IMR-90 (cell line): ENCODE measurements around the gene ETFRF1. TPM values are rescaled to one million over a fixed set of nuclear protein-coding genes. Genes with fewer than 3 reads are reported as not detected.

Experiments used
- ATAC-seq: fragments of 200-7000 bp; cut with Tn5 transposase; 2 replicates; pipeline ENCODE4 v1.9.1; 2020; ENCODE audit warnings: low read depth, mild to moderate bottlenecking, moderate library complexity
- BruUV-seq: library from RNA; stranded (reverse); fragments of 400-500 nt; replicated peaks from 2 replicates; lab custom pipeline; 2021; lab: Mats Ljungman, UMichigan
- CTCF ChIA-PET: fragments of 300-600 bp; formaldehyde crosslinking; extraction: SDS; loops from one replicate; lab custom pipeline; 2021; ENCODE audit warnings: antibody characterized with exemption; lab: Yijun Ruan, JAX
- POLR2A ChIA-PET: fragments of 300-600 bp; sonication (Branson Sonifier 250); formaldehyde crosslinking; loops from one replicate; lab custom pipeline; 2022; ENCODE audit warnings: antibody characterized with exemption; ENCODE audit not compliant: unreplicated experiment; lab: Charles Lee
- DNase-seq: peaks from one replicate; pipeline ENCODE4 v3.0.0; 2013
- H2AFZ ChIP-seq: replicated peaks from 2 replicates; pipeline ENCODE3; 2013; ENCODE audit warnings: low read length, mild to moderate bottlenecking; ENCODE audit not compliant: poor library complexity
- H2AK5ac ChIP-seq: 2 replicates; pipeline ENCODE4 v1.6.1; 2013; ENCODE audit warnings: low read depth, low read length, inconsistent platforms
- H2AK9ac ChIP-seq: replicated peaks from 2 replicates; pipeline ENCODE3; 2013; ENCODE audit warnings: mild to moderate bottlenecking, low read depth, low read length, moderate library complexity; ENCODE audit not compliant: poor library complexity
- H2BK120ac ChIP-seq: 2 replicates; pipeline ENCODE4 v1.6.1; 2013; ENCODE audit warnings: low read depth, low read length, inconsistent platforms
- H2BK15ac ChIP-seq: 3 replicates; pipeline ENCODE4 v1.6.1; 2013; ENCODE audit warnings: low read depth, low read length, inconsistent platforms
- H2BK20ac ChIP-seq: 2 replicates; pipeline ENCODE4 v1.6.1; 2013; ENCODE audit warnings: low read depth, mild to moderate bottlenecking, inconsistent platforms, low read length, moderate library complexity
- H2BK5ac ChIP-seq: 2 replicates; pipeline ENCODE4 v1.6.1; 2013; ENCODE audit warnings: mild to moderate bottlenecking, low read depth, low read length, inconsistent platforms; ENCODE audit not compliant: poor library complexity, severe bottlenecking
- H3K14ac ChIP-seq: replicated peaks from 2 replicates; pipeline ENCODE4 v1.6.1; 2013; ENCODE audit warnings: low read depth, low read length, inconsistent platforms
- H3K18ac ChIP-seq: 2 replicates; pipeline ENCODE4 v1.6.1; 2013; ENCODE audit warnings: low read depth, low read length, control low read depth
- H3K23ac ChIP-seq: 2 replicates; pipeline ENCODE4 v1.6.1; 2013; ENCODE audit warnings: low read depth, low read length, inconsistent platforms
- H3K27ac ChIP-seq: 2 replicates; pipeline ENCODE4 v1.5.1; 2013; ENCODE audit warnings: mild to moderate bottlenecking, control low read depth, low read length; ENCODE audit not compliant: insufficient read depth
- H3K27me3 ChIP-seq: 2 replicates; pipeline ENCODE4 v1.6.1; 2013; ENCODE audit warnings: low read length; ENCODE audit not compliant: control insufficient read depth, insufficient read depth
- H3K36me3 ChIP-seq: 2 replicates; pipeline ENCODE4 v1.6.1; 2013; ENCODE audit warnings: low read length, mixed read lengths; ENCODE audit not compliant: control insufficient read depth, insufficient read depth
- H3K4ac ChIP-seq: 2 replicates; pipeline ENCODE4 v1.6.1; 2013; ENCODE audit warnings: low read depth, low read length, inconsistent platforms
- H3K4me1 ChIP-seq: 2 replicates; pipeline ENCODE4 v1.6.1; 2013; ENCODE audit warnings: low read length, mixed read lengths; ENCODE audit not compliant: control insufficient read depth, insufficient read depth
- H3K4me2 ChIP-seq: 2 replicates; pipeline ENCODE4 v1.6.1; 2013; ENCODE audit warnings: low read depth, mild to moderate bottlenecking, control low read depth, low read length, moderate library complexity
- H3K4me3 ChIP-seq: 2 replicates; pipeline ENCODE4 v1.5.1; 2013; ENCODE audit warnings: low read depth, mild to moderate bottlenecking, control low read depth, low read length, moderate library complexity; ENCODE audit not compliant: insufficient read depth
- H3K56ac ChIP-seq: 2 replicates; pipeline ENCODE4 v1.6.1; 2013; ENCODE audit warnings: low read length, inconsistent platforms; ENCODE audit not compliant: insufficient read depth; ENCODE audit errors: extremely low read depth
- H3K79me1 ChIP-seq, 2 experiments: 2 replicates each; pipeline ENCODE4 v1.6.1; 2013; ENCODE audit warnings: low read length in 2 of 2, inconsistent platforms in 1 of 2, low read depth in 1 of 2
- H3K9ac ChIP-seq: 2 replicates; pipeline ENCODE4 v1.6.1; 2013; ENCODE audit warnings: low read depth, low read length, control low read depth
- H3K9me1 ChIP-seq: 2 replicates; pipeline ENCODE4 v1.6.1; 2013; ENCODE audit warnings: low read length, inconsistent platforms; ENCODE audit not compliant: insufficient read depth
- H3K9me3 ChIP-seq: 2 replicates; pipeline ENCODE4 v1.6.1; 2013; ENCODE audit warnings: low read length; ENCODE audit not compliant: control insufficient read depth, insufficient read depth
- H4K20me1 ChIP-seq: 2 replicates; pipeline ENCODE4 v1.6.1; 2013; ENCODE audit warnings: low read length, inconsistent platforms; ENCODE audit not compliant: insufficient read depth
- H4K5ac ChIP-seq: 2 replicates; pipeline ENCODE4 v1.6.1; 2013; ENCODE audit warnings: mild to moderate bottlenecking, low read depth, low read length, control low read depth
- H4K8ac ChIP-seq, 2 experiments: 2 replicates each; pipeline ENCODE4 v1.6.1; 2013; ENCODE audit warnings: low read depth in 2 of 2, low read length in 2 of 2, control low read depth in 1 of 2, inconsistent platforms in 1 of 2
- H4K91ac ChIP-seq: 2 replicates; pipeline ENCODE4 v1.6.1; 2013; ENCODE audit warnings: low read depth, low read length, inconsistent platforms; ENCODE audit not compliant: insufficient read depth
- BHLHE40 ChIP-seq: fragments of 150-350 bp; IDR thresholded peaks from 2 replicates; pipeline ENCODE4 v1.6.1; 2016; ENCODE audit warnings: mild to moderate bottlenecking, low read depth, low read length
- CHD1 ChIP-seq: IDR thresholded peaks from 2 replicates; pipeline ENCODE4 v1.6.1; 2012; ENCODE audit warnings: low read depth, low read length, improper control_type of control experiment
- MAFK ChIP-seq: IDR thresholded peaks from 2 replicates; pipeline ENCODE4 v1.6.1; 2012; ENCODE audit warnings: low read depth, low read length, improper control_type of control experiment
- MAZ ChIP-seq: IDR thresholded peaks from 2 replicates; pipeline ENCODE4 v1.6.1; 2012; ENCODE audit warnings: low read depth, mild to moderate bottlenecking, low read length, improper control_type of control experiment, moderate library complexity, borderline replicate concordance
- NFE2L2 ChIP-seq: fragments of 150-350 bp; IDR thresholded peaks from 2 replicates; pipeline ENCODE4 v1.6.1; 2016; ENCODE audit warnings: low read depth, mild to moderate bottlenecking, low read length
- RAD21 ChIP-seq: IDR thresholded peaks from 2 replicates; pipeline ENCODE4 v1.6.1; 2012; ENCODE audit warnings: low read length, improper control_type of control experiment
- RCOR1 ChIP-seq: IDR thresholded peaks from 2 replicates; pipeline ENCODE4 v1.6.1; 2012; ENCODE audit warnings: mild to moderate bottlenecking, low read length, improper control_type of control experiment; ENCODE audit not compliant: insufficient replicate concordance
- RFX5 ChIP-seq: IDR thresholded peaks from 2 replicates; pipeline ENCODE4 v1.8.0; 2012; ENCODE audit warnings: low read depth, mild to moderate bottlenecking, low read length, moderate library complexity
- WGBS, 2 experiments: methylation state at CpG; one replicate each; pipeline versions ENCODE4 v1.1.5 to v1.1.7; 2013; ENCODE audit warnings: missing lambda C conversion rate in 2 of 2; ENCODE audit not compliant: insufficient read length in 1 of 2; ENCODE audit errors: extremely low coverage in 2 of 2; 5-methylcytosine and 5-hydroxymethylcytosine counted together
- dilution Hi-C: fragments of 300-500 bp; cut with HindIII; formaldehyde crosslinking; loops from one replicate; pipeline ENCODE4 v1.14.3; 2018; ENCODE audit warnings: low sequenced_read_pairs; ENCODE audit not compliant: unreplicated experiment
- in situ Hi-C: fragments of 300-500 bp; cut with MboI; formaldehyde crosslinking; loops from 3 replicates; pipeline ENCODE4 v1.14.3; 2019; ENCODE audit warnings: low sequenced_read_pairs, inconsistent platforms, mixed read lengths
- intact Hi-C: fragments of 100-400 bp; cut with micrococcal nuclease; formaldehyde crosslinking; loops from 2 replicates; pipeline ENCODE4 v1.10.0; 2022
- polyA plus RNA-seq, 3 experiments: library from polyadenylated mRNA; depleted of rRNA; stranded (reverse); fragments of >200 nt; gene quantifications; 2 replicates each; pipeline ENCODE4 v1.2.3, GENCODE V29; 2012; ENCODE audit warnings: low replicate concordance in 1 of 3
- total RNA-seq: library from RNA; depleted of rRNA; stranded (reverse); fragments of >200 nt; gene quantifications from 2 replicates; pipeline ENCODE4 v1.2.3, GENCODE V29; 2012
- TF ChIP-seq, protein P1 (sequence below): fragments of 150-350 bp; IDR thresholded peaks from 2 replicates; pipeline ENCODE4 v1.6.1; 2017; ENCODE audit warnings: mild to moderate bottlenecking, antibody characterized with exemption, low read length, low read depth
- TF ChIP-seq, protein P2 (sequence below): fragments of 150-350 bp; IDR thresholded peaks from 2 replicates; pipeline ENCODE4 v1.6.1; 2016; ENCODE audit warnings: low read depth, mild to moderate bottlenecking, low read length, moderate library complexity, borderline replicate concordance

ETFRF1 gene
- total and polyA plus RNA-seq, 2 of the 4 experiments (the other 2 are of a cell fraction) = 8.6 to 14.4 TPM

DNA sequence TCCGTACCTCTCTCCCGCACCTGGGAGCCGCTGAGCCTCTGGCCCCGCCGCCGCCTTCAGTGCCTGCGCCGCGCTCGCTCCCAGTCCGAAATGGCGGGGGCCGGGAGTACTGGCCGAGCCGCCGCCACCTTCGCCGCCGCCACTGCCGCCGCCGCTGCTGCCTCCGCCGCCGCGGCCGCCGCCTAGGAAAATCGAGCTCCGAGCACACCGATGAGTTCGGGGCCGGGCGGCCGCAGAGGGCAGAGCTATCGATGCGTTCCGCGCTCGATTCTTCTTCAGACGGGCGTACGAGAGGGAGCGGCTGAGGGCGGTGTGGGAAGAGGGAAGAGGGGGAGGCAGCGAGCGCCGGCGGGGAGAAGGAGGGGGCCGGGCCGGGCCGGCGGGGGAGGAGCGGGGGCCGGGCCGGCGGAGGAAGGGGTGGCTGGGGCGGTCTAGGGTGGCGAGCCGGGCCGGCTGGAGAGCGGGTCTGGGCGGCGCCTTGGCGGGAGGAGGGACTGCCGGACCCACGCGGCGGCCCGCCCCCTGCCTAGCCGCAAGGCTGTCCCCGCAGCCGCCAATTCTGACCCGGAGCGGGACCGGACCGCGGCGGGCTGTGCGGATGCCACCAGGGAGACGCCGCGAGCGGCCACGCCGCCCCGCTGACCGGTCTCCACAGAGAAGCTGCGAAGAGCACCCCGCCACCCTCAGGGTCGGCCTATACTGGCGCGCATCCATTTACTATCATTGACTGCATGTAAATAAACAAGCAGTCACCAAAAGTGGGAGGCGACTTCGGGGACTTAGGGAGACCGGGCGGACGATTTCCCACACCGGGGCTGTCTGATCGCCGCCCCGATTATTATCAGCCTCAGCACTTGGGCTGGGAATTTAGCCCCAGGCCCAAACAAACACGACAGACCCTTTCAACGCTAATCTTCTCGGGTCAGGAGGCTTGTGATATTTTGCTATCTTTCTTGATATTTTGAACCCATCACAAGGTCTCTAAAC is 56.0 kb downstream of the ETFRF1 start, which contains the start of gene KRAS (continued):
- TF ChIP-seq CHD1 (no peak), RCOR1 (no peak), NFE2L2 (no peak)

DNA sequence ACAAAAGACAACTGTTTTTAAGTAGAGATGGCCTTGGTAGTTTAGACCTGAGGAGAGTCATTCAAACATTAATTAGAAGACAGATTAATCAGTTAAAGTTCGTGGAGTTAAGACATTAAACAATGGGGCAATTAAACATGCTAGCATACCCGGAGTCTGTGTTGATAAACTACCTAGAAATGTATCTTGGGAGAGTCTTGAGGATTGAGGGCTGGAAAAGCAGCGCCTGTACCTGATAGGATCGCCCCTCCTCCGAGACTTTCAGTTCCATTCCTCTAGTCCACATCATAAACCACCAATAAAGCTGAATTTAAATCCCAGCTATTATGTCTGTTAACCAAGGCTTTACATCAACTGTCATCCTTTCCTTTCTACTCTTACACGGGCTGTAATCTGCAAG is 56.7 kb downstream of the ETFRF1 start:
- DNase-seq = no peak
- peaks cover 16% of the 10 kb centered on the region; the same call in 1 of the 2 replicates for H4K20me1 ChIP-seq
- H2AFZ ChIP-seq = peak overlapping the region; percentile 91
- intact Hi-C loops = no loop called here
- H2BK20ac ChIP-seq = no peak overlapping the region
- no CpG with 5 or more reads among the region's 6 CpGs for WGBS, 2 experiments
- no peak overlapping the region for H3K18ac ChIP-seq
- no peaks in the 10 kb centered on the region for H3K9me1 ChIP-seq
- POLR2A ChIA-PET = no interaction called here
- H3K4me3 ChIP-seq = peak overlapping the region; percentile 89; the same call in 1 of the 2 replicates
- no peak overlapping the region for H4K5ac ChIP-seq
- no peaks in the 10 kb centered on the region for H3K27me3 ChIP-seq
- BruUV-seq = no TSS peak
- CTCF ChIA-PET = no interaction called here
- H4K91ac ChIP-seq = no peak overlapping the region
- dilution Hi-C loops = no loop called here
- no peaks in the 10 kb centered on the region for H3K36me3 ChIP-seq
- H2BK120ac ChIP-seq = no peak overlapping the region
- H3K27ac ChIP-seq = no peak overlapping the region
- TF ChIP-seq BHLHE40 (no peak), RCOR1 (no peak), RFX5 (no peak), RAD21 (no peak), MAZ (no peak), MAFK (no peak), NFE2L2 (no peak)
- TF ChIP-seq, protein P1, sequence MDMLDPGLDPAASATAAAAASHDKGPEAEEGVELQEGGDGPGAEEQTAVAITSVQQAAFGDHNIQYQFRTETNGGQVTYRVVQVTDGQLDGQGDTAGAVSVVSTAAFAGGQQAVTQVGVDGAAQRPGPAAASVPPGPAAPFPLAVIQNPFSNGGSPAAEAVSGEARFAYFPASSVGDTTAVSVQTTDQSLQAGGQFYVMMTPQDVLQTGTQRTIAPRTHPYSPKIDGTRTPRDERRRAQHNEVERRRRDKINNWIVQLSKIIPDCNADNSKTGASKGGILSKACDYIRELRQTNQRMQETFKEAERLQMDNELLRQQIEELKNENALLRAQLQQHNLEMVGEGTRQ = no peak
- TF ChIP-seq, protein P2, sequence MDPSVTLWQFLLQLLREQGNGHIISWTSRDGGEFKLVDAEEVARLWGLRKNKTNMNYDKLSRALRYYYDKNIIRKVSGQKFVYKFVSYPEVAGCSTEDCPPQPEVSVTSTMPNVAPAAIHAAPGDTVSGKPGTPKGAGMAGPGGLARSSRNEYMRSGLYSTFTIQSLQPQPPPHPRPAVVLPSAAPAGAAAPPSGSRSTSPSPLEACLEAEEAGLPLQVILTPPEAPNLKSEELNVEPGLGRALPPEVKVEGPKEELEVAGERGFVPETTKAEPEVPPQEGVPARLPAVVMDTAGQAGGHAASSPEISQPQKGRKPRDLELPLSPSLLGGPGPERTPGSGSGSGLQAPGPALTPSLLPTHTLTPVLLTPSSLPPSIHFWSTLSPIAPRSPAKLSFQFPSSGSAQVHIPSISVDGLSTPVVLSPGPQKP = no peak
- H3K56ac ChIP-seq = no peak overlapping the region
- H3K79me1 ChIP-seq = peaks cover 0 to 25% of the 10 kb centered on the region in 2 experiments; a peak in 2 of 4 replicates
- no peak overlapping the region for H3K14ac ChIP-seq
- H3K4me1 ChIP-seq = peaks cover 5% of the 10 kb centered on the region; the same call in 1 of the 2 replicates
- no peak overlapping the region for H3K4ac ChIP-seq
- H3K4me2 ChIP-seq = peak overlapping the region; percentile 93
- H2BK5ac ChIP-seq = no peak overlapping the region
- ATAC-seq = no peak
- no peak overlapping the region for H2BK15ac ChIP-seq
- H2AK5ac ChIP-seq = no peak overlapping the region
- H3K9ac ChIP-seq = peak overlapping the region; percentile 65; the same call in 1 of the 2 replicates
- H2AK9ac ChIP-seq = no peak overlapping the region
- in situ Hi-C loops = no loop called here
- 0 out of 4 replicates have a peak overlapping the region, but pooled peaks of 1 of the 2 experiments have one; percentile 42 for H4K8ac ChIP-seq
- H3K9me3 ChIP-seq = no peaks in the 10 kb centered on the region
- peak overlapping the region; percentile 57; the same call in 1 of the 2 replicates for H3K23ac ChIP-seq
